ENCODE results near the gene RDX. TPM values are rescaled to one million over a fixed set of nuclear protein-coding genes. Genes with fewer than 3 reads are reported as not detected.

Gene RDX
- total RNA-seq, 4 donors from 2014 or later: 75.7 to 114 (median 106) TPM

DNA sequence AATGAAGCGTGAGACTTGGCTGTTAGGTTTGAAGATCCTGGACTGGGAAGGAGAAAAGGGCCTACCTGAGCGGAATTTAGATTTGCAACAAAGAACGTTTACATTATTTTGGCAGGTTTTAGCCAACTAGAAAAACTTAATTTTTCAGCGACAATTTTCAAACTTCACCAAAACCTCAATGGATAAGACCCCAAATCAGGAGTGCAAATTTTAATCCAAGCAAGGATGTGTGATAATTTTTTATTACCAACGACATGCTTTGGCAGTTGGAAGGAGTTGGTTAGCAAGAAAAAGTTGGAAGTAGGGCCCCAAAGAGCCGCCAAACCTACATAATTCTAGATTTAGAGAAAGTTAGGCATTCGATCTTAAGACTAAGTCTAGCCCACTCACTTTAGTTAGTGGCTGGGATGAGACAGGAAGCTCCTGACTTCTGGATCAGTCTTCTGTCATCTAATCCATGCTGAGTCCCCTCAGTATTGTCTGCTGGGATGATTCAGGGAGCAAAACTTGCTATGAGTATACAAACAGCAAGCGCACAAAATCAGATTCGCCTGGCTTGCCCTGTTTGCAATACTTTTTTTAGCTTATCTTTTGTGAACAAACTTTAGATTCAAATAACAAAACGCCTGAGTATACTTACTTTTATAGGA is 787 bp upstream of the RDX start:
- Histone ChIP-seq H3K4me1 (peaks cover 0 to 43% (median 12%) of the 10 kb centered on the region in 3 donors), H3K36me3 (no peaks in the 10 kb centered on the region), H3K9me3 (no peaks in the 10 kb centered on the region), H3K27me3 (no peaks in the 10 kb centered on the region), H3K27ac (peak overlapping the region; percentile 62 to 100 (median 99)), H3K4me3 (peak overlapping the region; percentile 86 to 96)
- 33 to 48% methylated on average over 6 to 10 of the region's 10 CpGs for WGBS, 2 donors (ENCODE audit: low coverage in 1 of 2)
- ATAC-seq: no peak
- TF ChIP-seq EP300 (IDR thresholded peaks at IDR 0.05): no peak
- TF ChIP-seq, protein P1, sequence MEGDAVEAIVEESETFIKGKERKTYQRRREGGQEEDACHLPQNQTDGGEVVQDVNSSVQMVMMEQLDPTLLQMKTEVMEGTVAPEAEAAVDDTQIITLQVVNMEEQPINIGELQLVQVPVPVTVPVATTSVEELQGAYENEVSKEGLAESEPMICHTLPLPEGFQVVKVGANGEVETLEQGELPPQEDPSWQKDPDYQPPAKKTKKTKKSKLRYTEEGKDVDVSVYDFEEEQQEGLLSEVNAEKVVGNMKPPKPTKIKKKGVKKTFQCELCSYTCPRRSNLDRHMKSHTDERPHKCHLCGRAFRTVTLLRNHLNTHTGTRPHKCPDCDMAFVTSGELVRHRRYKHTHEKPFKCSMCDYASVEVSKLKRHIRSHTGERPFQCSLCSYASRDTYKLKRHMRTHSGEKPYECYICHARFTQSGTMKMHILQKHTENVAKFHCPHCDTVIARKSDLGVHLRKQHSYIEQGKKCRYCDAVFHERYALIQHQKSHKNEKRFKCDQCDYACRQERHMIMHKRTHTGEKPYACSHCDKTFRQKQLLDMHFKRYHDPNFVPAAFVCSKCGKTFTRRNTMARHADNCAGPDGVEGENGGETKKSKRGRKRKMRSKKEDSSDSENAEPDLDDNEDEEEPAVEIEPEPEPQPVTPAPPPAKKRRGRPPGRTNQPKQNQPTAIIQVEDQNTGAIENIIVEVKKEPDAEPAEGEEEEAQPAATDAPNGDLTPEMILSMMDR (IDR thresholded peaks at IDR 0.05): no peak
- TF ChIP-seq POLR2A (IDR thresholded peaks at IDR 0.05): no peak
- TF ChIP-seq POLR2AphosphoS5 (IDR thresholded peaks at IDR 0.05): no peak

DNA sequence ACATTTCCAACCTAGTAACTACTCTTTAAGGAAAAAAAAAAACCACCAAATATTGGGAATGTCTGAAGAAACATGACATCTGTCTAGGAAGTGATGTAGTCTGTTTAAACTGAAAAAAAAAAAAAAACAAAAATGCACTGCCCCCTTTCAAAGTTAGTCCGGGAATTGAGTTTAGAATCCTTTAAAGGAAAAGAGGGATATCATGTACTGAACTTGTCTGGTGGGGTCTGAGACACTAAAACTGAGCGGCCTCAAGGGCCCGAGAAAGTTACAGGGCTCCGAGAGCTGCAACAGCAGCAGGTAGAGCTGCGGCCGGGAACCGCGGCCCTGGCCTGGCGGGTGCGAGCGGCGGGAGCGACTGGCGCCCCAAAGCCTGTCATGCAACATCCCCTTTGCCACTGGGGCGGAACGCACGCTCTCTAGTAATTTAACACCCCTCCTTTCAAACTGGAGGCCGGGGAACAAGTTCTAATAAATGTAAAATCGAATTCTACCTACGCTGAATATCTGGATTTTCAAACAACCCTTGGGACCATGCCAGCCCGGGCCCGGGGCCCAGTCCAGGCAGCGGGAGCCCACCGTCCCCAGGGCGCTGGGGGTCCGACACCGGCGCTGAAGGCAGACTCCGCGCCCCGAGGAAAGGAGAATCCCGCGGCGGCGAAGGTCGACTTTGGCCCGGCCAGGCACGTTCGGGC is 736 bp downstream of the RDX start:
- no peaks in the 10 kb centered on the region for H3K9me3 ChIP-seq
- H3K4me1 ChIP-seq: peaks cover 0 to 59% (median 13%) of the 10 kb centered on the region in 3 donors
- H3K36me3 ChIP-seq: no peaks in the 10 kb centered on the region
- peak; percentile 52 for ATAC-seq
- WGBS, 2 donors (ENCODE audit: low coverage in 1 of 2): 0 to 1% methylated on average over 1 to 13 of the region's 39 CpGs
- no peaks in the 10 kb centered on the region for H3K27me3 ChIP-seq
- peak overlapping the region; percentile 86 to 96 for H3K4me3 ChIP-seq
- peak overlapping the region; percentile 96 to 100 (median 99) for H3K27ac ChIP-seq
- TF ChIP-seq, protein P1 (IDR thresholded peaks at IDR 0.05): peak in 1 of 4 experiments; percentile 5
- TF ChIP-seq EP300 (IDR thresholded peaks at IDR 0.05) (no peak), POLR2AphosphoS5 (IDR thresholded peaks at IDR 0.05) (peak; percentile 12)

DNA sequence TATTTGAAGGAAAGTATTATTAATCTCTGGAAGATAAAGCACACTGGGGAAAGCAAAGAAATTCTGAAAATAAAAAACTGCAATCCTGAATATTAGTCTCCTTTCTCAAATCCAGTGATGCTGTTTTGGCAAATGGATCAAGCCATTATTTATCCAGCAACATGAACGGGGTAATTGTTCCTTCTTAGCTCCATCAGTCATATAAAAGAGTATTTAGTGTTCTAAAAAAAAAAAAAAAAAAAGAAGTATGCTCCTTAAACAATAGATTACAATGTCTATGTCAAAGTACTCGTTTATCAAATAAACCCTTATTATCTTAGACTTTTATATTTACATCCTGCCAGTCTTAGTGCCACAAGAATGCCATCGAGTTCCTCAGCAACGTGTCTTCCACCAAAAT is 1.3 kb downstream of the RDX start:
- no peaks in the 10 kb centered on the region for H3K27me3 ChIP-seq
- peak overlapping the region; percentile 7 to 100 (median 98) for H3K27ac ChIP-seq
- no peaks in the 10 kb centered on the region for H3K9me3 ChIP-seq
- H3K36me3 ChIP-seq: no peaks in the 10 kb centered on the region
- TF ChIP-seq POLR2A (IDR thresholded peaks at IDR 0.05): no peak
- no peak for TF ChIP-seq EP300 (IDR thresholded peaks at IDR 0.05)
- no peak for TF ChIP-seq POLR2AphosphoS5 (IDR thresholded peaks at IDR 0.05)
- TF ChIP-seq, protein P1 (IDR thresholded peaks at IDR 0.05): no peak
- H3K4me3 ChIP-seq: peak overlapping the region; percentile 86 to 96
- ATAC-seq: no peak
- H3K4me1 ChIP-seq: peaks cover 0 to 65% (median 13%) of the 10 kb centered on the region in 3 donors
- WGBS, 2 donors (ENCODE audit: low coverage in 1 of 2): 0 to 3% methylated on average over 4 of the region's 4 CpGs

DNA sequence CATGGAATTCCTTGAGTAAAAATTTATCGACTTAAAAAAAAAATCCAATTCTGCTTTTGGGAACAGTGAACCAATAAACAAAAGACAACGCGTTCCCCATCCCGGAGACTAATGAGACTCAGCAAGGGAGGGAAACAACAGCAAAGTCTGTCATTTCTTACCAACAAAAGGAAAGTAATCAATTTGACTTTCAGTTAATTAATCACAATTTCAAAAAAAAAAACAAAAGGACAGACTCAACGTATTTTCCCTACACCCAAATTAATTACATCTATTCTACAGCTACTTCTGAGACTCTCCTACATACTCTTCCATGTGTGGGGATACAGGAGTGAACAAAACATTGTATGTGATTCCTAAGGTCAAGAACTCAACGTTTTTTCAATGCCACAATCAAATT is 1.9 kb downstream of the RDX start:
- Histone ChIP-seq H3K36me3 (no peaks in the 10 kb centered on the region), H3K9me3 (no peaks in the 10 kb centered on the region), H3K4me3 (peak overlapping the region; percentile 86 to 96), H3K4me1 (peaks cover 0 to 70% (median 13%) of the 10 kb centered on the region in 3 donors), H3K27ac (peak overlapping the region; percentile 7 to 100 (median 62)), H3K27me3 (no peaks in the 10 kb centered on the region)
- TF ChIP-seq POLR2A (IDR thresholded peaks at IDR 0.05): no peak
- TF ChIP-seq EP300 (IDR thresholded peaks at IDR 0.05): no peak
- no peak for TF ChIP-seq POLR2AphosphoS5 (IDR thresholded peaks at IDR 0.05)
- TF ChIP-seq, protein P1 (IDR thresholded peaks at IDR 0.05): no peak
- WGBS, 2 donors (ENCODE audit: low coverage in 1 of 2): 16 to 28% methylated on average over 6 of the region's 6 CpGs
- no peak for ATAC-seq
